Brain pericyte (primary cell): ENCODE results near the gene DYNLL2.
"Not testable (repeated sequence)": the region's sequence is repeated elsewhere in the genome, so short reads cannot be mapped to it uniquely, and the experiment has no call there.

ENCODE experiments used
- DNase-seq: peaks from one replicate; pipeline ENCODE4 v3.0.0-alpha.2; 2012; ENCODE audit warnings: low read depth, low spot score

The DYNLL2 gene

DNA sequence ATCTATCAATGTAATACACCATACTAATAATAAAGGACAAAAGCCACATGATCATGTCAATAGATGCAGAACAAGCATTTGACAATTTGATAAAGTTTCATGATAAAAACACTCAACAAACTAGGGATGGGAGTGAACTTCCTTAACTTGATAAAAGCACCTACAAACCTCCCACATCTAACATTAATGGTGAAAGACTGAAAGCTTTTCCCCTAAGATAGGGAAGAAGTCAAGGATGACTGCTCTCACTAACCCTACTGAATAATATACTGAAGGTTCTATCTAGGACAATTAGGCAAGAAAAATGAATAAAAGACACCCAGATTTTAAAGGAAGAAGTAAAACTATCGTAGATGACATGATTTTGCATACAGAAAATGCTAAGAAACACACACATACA is 10.4 kb upstream of the DYNLL2 start:
- DNase-seq: no peak

DNA sequence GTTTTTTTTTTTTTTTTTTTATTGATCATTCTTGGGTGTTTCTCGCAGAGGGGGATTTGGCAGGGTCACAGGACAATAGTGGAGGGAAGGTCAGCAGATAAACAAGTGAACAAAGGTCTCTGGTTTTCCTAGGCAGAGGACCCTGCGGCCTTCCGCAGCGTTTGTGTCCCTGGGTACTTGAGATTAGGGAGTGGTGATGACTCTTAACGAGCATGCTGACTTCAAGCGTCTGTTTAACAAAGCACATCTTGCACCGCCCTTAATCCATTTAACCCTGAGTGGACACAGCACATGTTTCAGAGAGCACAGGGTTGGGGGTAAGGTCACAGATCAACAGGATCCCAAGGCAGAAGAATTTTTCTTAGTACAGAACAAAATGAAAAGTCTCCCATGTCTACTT is 10.0 kb upstream of the DYNLL2 start:
- not testable (repeated sequence) for DNase-seq

DNA sequence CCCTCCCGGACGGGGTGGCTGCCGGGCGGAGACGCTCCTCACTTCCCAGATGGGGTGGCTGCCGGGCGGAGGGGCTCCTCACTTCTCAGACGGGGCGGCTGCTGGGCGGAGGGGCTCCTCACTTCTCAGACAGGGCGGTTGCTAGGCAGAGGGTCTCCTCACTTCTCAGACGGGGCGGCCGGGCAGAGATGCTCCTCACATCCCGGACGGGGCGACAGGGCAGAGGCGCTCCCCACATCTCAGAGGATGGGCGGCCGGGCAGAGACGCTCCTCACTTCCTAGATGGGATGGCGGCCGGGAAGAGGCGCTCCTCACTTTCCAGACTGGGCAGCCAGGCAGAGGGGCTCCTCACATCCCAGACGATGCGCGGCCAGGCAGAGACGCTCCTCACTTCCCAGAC is 8.8 kb upstream of the DYNLL2 start:
- not testable (repeated sequence) for DNase-seq

DNA sequence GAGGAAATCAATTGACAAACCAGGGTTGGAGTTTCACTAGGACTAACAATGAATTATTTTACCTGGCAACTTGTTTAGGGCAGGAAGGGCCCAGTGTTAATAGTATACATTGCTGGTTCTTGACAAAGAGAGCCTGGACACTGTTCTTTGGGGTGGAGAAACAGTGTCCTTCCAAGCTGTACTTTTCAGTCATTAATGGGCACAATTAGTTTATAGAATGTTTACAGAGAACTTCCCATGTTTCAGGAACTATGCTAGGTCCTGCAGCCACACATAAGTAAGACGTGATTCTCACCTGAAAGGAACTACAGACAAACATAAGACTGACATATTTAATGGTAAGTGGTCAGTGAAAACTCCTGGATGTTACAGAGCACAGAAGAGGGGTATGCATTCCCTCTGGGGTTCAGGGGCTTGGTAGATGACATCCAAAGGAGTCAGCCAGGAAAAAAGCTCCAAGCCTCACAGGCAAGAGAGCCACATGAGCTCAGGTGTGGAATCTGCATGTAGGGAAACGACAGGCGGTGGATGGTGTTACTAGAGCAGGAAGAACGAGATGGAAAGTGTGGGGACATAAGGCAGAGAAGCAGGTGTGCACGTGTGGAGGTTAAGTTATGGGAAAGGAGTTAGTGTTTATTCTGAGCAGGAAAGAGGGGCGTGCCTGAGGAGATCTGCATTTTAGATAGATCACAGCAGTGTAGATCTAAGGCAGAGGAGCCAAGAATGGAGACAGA is 3.8 kb upstream of the DYNLL2 start:
- DNase-seq: no peak

DNA sequence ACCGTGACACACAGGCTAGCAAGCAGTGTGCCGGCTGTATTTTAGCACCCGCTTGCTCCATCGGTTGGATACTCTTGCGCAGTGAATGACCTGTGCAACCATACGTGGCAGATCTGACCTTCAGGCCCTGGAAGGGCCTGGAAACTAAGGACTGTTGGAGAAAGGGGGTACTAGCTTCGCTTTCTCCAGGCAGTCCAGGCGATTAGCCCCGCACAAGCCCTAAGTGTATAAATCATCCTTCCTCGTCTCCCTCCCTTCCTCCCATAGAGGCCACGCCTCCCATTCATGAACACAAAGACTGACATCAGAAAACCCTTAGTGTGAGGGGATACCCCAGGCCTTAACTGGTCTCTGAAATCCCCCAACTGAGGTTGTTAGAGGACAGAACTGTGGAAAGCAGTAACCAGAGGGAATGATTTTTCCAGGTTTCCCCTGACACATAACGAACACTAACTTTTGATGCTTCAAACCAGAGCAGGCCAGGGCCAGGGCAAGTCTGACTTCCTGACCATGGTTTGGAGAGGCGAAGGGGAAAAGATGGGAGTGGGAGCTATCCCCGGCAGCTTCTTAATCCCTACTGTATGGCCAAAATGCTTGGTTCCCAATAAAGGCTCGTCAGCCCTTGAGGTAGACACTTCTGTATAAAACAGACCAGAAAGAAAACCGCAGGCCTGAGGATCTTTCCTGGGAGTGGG is 1.4 kb upstream of the DYNLL2 start:
- DNase-seq: no peak

DNA sequence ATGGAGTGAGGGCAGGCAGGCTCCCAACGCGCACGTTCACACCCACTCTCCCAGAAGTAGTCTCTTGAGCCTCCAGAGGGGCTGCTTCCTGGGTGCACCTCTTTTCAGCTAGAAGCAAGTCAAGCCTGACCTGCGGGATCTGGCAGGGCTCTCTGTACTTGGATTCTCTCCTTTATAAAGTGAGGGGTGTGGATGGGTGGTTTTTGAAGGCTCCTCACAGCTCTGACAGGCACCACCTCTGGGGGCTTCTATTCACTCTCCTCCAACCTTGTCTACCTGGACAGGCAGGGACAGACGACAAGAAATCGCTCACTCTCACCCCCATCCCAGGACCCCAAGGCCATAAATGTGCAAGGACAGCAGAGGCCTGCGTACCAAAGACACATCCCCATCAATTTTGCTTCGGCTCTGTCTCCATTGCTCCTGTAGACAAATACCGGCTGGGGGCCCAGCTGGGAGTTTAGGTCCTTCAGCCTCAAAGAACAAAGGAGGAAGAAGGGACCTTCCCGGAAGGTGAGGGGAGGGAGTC is 814 bp upstream of the DYNLL2 start:
- no peak for DNase-seq

DNA sequence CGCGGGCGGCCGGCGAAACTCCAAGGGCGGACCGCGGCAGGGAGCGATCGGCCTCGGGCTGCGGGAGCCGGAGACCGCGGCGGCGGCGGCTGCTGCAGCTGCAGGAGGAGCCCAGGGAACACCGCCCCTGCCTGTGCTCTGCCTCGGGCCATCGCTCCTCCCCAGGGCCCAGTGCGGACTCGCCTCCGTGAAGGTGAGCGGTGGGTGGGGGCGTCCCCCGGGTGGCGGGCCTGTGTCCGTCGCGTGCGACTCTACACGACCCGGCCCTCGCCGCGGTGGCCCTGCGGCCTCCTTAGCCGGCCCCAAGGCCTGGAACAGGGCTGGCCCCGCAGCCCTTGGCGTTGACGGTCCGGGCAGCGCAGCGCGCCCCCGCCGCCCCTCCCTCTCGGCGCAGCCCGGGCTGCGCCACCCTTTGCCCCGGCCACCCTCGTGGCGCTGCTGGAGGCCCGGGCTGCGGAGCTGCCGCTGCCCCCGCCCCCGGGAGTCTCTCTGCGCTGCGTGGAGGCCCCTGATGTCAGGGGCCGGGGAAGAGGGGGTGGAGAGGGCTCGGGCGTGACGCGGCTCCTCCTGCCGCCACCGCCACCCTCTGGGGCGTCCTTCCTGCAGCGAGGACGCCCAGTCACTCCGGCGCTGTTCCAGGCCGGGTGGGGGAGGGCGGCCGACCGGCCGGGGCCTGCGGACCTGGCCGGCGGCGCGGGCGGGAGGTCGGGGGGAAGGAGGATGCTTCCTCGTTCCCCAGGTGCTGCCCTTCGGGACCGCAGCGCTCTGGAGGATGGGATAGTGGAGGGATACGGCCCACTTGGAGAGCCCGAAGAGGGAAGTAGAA is 485 bp downstream of the DYNLL2 start:
- no peak for DNase-seq

DNA sequence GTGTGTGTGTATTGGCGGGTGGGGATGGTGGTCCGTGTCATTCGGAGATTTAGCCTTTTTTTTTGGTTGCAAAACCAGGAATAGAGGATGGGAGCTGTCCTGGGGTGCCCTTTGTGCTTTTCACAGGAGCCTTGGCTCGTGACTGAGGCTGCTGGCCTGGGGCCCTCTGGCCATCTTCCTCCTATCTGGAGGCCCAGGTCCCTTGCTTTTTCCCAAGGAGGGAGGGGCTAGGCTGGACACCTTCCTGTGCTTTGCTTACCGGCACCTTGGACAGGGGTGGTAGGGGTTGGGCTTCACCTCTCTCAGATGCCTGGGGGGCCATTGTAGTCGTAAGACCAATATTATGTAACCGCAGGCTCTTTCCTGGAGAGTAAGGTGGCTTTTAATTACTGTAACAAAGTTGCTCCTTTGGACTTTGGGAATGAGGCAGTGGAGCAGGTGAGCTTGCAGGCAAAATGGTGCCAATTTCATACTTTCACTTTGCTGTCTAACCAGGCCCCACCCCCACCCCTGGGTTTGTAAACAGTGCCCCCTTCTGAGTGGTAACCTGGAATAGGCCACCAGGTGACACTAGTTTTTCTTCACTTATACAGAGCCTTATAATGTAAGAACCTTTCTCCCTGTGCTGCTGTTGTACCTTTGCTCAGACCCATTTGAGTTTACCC is 1.2 kb downstream of the DYNLL2 start:
- no peak for DNase-seq

DNA sequence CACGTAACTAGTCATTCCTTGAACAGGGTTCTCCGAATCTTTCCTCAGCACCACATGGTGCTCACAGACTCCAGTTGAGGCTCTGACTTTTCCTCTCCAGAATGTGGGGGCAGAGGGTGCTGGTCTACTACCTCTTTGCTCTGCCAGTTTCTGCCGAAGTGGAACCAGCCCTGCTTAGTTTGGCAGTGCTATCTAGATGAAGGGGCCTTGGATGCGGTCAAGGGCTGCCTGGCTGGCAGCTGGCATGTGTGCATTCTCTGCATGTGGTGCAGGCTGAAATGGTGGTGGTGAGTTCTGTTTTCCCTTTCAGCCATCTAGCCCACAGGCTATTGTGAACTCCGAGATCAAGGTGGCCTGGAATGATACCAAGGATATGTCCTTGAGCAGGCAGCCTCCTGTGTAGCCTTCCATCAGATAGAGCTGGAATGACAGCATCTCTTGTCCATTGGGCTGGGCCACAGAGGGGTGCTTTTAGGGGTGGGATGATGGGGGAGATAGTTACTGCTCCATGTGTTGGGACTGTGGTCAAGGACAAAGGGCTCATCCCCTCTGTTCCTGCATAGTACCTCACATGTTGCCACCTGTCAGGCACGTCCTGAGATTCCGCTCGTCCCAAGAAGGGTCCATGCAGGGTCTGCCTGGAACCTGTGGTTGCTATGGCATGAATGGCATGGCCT is 2.0 kb downstream of the DYNLL2 start:
- no peak for DNase-seq

DNA sequence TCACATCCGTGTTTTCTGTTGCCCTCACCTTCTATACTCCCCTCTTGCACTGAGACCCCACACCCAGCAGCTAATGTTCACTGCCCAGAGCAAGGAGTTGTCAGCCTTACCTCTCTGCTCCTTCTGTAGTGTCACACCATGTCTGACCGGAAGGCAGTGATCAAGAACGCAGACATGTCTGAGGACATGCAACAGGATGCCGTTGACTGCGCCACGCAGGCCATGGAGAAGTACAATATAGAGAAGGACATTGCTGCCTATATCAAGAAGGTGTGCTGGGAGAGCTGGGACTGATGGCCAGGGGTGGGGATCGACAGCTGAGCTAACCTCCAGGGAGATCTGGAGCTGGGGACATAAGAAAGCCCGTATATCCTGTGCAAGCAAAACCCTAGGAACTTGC is 3.7 kb downstream of the DYNLL2 start:
- DNase-seq: no peak

DNA sequence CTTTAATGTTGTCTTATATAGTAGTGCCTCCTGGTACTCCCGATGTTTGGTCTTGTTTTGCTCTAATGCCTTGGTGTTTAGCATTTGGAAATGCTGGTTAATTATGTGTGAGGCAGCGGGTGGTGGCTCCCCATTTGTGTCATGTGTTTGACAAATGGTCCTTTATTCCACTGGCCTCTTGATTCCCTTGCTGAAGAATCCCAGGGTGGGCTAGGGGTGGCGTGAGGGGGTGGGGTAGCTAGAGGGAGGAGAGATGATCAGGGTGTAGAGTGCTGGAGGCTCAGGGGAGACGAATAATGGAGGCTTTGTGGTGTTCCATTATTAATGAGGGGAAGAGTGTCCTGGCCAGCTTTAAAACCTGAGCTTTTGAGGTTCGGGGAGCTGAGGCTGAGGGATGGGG is 5.4 kb downstream of the DYNLL2 start:
- DNase-seq: no peak

DNA sequence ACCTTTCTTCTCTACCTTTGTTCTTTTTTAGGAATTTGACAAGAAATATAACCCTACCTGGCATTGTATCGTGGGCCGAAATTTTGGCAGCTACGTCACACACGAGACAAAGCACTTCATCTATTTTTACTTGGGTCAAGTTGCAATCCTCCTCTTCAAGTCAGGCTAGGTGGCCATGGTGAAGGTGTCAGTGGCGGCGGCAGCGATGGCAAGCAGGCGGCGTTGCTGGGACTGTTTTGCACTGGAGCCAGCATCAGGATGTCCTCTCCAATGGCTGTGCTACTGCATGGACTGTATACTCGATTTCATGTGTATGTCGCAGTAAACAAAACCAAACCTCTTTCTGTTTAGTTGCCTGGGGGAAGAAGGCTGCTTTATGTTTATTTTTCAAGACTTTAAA is 5.9 kb downstream of the DYNLL2 start:
- DNase-seq: no peak

DNA sequence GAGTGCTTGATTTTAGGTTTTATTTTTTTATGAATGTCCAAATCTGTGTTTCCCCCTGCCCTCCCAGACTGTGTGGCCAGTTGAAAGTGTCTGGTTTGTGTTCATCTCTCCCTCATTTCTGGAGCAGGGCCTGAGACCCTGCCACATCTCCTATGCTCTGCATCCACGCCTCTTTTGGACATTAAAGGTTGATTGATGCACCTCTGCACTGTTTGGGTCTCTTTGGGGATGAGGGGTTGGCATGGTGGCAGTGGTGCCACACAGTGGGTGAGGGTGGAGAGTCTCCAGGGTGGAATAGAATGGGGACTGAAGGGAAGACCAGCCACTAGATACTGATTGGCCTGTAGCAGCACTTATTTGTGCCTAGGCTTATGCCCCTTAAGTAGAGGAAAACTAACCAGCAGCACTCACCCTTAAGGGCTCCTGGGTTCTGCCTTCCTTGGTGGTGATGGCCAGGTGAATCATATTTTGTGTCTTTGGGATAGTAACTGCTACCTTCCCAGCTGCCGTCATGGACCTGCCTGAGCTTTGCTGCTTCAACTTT is 7.9 kb downstream of the DYNLL2 start:
- DNase-seq: no peak

DNA sequence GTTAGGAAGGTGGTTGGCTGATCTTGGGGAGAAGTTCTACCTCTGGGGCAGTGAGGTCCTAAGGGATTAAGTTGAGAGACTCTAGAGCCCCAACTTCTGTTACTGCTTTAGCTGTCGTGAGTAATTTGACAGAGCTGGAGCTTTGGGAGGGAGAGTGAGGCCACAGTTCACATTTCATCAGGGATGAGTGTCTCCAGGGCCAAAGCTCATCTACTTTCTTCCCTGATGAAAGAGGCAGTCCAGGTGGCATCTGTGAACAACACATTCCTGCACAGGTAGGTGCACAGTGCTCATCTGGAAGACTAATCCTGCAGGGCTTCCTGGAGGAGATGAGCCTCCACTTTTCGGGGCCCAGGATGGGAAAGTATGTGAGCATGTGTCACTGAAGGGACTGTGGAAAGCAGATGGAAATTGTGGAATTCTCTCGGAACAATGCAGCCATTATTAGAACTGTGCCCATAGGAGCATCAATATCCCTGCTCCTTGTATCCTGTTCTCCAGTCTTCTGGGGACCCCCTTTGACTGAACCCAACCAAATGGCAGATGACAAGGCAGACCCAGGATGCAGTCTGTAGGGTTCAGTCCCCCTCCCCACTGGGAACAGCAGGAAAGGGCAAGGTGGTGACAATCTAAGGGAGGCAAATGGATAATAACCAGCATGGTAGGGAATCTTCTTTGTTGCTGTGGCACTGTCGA is 9.0 kb downstream of the DYNLL2 start:
- DNase-seq: no peak

DNA sequence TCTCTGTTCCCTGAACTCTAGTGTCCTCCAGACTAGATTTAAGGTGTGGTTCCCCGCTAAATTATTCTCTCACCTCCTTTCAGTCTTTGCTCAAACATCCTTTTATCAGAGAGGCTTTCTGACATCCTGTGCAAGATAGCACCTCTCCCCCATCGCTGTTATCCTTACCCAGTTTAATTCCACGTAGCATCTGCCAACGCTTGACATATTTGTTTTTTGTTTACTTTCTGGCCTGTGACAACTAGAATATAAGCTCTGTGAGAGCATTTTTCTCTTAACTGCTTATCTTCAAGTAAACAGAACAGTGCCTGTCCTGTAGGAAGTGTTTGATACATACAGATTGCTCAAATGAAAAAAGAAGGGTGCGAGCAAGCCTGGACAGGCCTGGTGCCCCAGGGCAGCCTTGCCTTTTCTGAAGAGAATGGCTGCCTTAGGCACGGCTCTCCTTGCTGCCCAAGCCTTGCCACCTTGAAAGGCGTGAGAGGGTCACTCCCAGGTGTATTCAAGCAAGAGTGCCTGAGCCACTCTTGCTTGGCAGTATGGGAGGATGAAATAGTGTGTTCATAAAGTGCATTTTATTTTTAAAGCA is 9.7 kb downstream of the DYNLL2 start:
- no peak for DNase-seq

DNA sequence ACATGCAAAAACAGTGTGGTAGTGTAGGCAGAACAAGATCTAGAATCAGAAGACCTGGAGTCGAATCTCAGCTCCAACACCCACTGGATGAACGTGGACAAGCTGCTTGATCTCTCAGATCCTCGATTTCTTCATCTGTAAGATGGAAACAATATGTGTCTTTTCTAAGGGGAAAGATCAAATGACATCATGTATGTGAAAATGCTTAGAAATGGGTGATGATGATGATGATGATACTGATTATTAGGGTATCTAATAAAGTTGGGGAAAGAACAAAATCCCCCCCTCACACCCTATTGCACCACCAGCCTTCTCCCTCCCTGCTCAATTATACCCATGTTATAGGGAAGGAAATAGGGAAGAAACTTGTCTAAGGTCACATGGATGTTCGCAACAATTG is 10.9 kb downstream of the DYNLL2 start:
- no peak for DNase-seq

DNA sequence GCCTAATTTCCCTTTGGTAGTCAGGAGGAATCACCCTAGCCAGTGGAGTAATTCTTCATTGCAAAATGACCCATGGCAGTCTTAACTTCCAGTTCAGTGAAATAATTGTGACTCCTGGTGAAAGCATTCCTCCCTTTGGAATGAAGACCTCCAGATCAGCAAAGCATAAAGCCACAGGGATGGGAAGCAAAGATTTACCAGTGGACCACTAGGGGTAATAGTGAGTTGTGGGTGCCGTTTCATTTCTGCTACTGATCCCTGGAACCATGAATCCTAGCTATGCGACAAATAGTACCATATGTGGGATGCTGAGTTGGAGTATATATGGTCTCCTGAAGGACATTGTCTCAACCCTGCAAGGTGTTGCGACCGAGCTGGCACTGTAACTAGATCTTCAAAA is 13.7 kb downstream of the DYNLL2 start:
- DNase-seq: no peak

DNA sequence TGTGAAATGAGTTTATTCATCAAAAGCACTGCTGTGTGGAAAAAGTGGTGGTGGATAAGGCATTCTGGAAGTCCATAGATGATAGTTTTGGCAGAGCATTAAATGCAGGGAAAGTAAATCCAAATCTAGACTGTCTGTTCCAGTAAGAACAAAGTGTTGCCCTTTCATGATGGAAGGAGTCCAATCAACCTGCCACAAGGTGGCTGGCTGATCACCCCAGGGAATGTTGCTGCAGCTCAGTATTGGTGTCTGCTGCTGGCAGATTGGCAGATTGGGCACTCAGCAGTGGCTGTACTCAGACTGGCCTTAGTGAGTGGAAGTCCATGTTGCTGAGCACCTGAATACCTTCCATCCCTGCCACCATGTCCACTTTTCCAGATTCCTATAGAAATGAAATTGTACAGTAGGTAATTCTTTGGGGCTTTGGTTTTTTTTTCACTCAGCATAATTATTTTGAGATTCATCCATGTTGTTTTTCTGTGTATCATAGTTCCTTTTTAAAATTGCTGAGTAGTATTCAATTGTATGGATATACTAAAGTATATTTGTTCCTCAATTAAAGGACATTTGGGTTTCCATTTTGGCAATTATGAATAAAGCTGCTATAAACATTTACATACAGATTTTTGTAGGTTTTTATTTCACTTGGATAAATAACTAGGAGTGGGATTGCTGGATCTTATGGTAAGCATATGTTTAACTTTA is 14.3 kb downstream of the DYNLL2 start:
- no peak for DNase-seq

DNA sequence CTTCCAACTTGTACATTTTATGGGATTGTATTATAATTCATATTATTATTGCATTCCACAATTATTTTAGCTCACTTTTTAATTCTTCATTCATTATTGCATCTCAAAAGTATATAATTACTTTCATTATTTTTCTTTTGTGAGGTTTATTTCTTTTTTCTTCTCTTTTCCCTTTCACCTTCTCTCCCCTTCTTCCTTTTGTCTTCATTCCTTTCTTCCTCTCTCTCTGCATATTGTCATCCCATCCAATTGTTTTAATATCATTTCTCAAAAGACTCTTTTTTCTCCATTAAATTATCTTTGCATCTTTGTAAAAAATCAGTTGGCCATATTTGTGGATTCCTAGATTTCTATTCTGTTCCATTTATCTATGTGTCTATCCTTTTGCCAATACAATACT is 17.3 kb downstream of the DYNLL2 start:
- DNase-seq: no peak
